HepG2 (cell line): ENCODE data around the gene CA11.

ENCODE experiments used
- ATF7 ChIP-seq, 2 experiments: fragments of 450-650 bp in 1 of 2; sonication (generic) in 1 of 2; formaldehyde crosslinking in 1 of 2; IDR thresholded peaks; 2 replicates each; pipeline versions ENCODE4 v1.4.0 to v1.6.1; 2016 to 2020; ENCODE audit warnings: antibody characterized with exemption in 1 of 2, mild to moderate bottlenecking in 1 of 2, missing genetic modification reagents in 1 of 2
- JUN ChIP-seq: sonication (generic); formaldehyde crosslinking; IDR thresholded peaks from 2 replicates; pipeline ENCODE4 v1.4.0; 2020; ENCODE audit warnings: mild to moderate bottlenecking, missing genetic modification reagents
- MTA1 ChIP-seq: sonication (generic); formaldehyde crosslinking; IDR thresholded peaks from 2 replicates; pipeline ENCODE4 v1.4.0; 2020; ENCODE audit warnings: missing genetic modification reagents, mild to moderate bottlenecking, borderline replicate concordance
- POLR2AphosphoS5 ChIP-seq: IDR thresholded peaks from 2 replicates; pipeline ENCODE4 v1.6.1; 2012; ENCODE audit warnings: low read depth, low read length
- THAP9 ChIP-seq: sonication (generic); formaldehyde crosslinking; IDR thresholded peaks from 2 replicates; pipeline ENCODE4; 2020; ENCODE audit warnings: missing genetic modification reagents, mild to moderate bottlenecking, borderline replicate concordance
- ZNF232 ChIP-seq: sonication (generic); formaldehyde crosslinking; IDR thresholded peaks from 2 replicates; pipeline ENCODE4 v1.4.0; 2020; ENCODE audit warnings: missing genetic modification reagents, borderline replicate concordance
- ZNF580 ChIP-seq: IDR thresholded peaks from 2 replicates; pipeline ENCODE4 v1.6.1; 2016; ENCODE audit warnings: low read depth, borderline replicate concordance

- TF ChIP-seq POLR2AphosphoS5 (no peak), ZNF580 (CRISPR knock-in tag) (no peak), MTA1 (CRISPR knock-in tag) (no peak), ATF7 (IDR thresholded peaks at IDR 0.05) (no peak), ATF7 (CRISPR knock-in tag; IDR thresholded peaks at IDR 0.05) (no peak), ZNF232 (no peak), JUN (CRISPR knock-in tag) (no peak), THAP9 (CRISPR knock-in tag) (no peak)
Measured at GRCh38 chr19:48654299-48655059, 8.5 kb upstream of the CA11 start.
